OCI-LY3 (cell line): ENCODE results near the gene FAM110D.

Experiments
- CTCF ChIP-seq: fragments of 200-600, 300-600 bp; sonication (generic); IDR thresholded peaks from 2 replicates; pipeline ENCODE4 v1.5.1; 2014; ENCODE audit warnings: antibody characterized with exemption, low read length, low read depth
- EZH2phosphoT487 ChIP-seq: fragments of 200-600 bp; shearing (Covaris generic); IDR thresholded peaks from 2 replicates; pipeline ENCODE4 v1.6.1; 2018; ENCODE audit warnings: antibody characterized with exemption, mixed run types, low read depth

- TF ChIP-seq CTCF (no peak), EZH2phosphoT487 (no peak)
Observed at GRCh38 chr1:26122988-26123973, 35.6 kb upstream of the FAM110D start.
